Measurements from ENCODE around the gene MROH7.
"Not testable (repeated sequence)": the region's sequence is repeated elsewhere in the genome, so short reads cannot be mapped to it uniquely, and the experiment has no call there.

The MROH7 gene

GRCh38 chr1:54610601-54611580 lies 30.7 kb upstream of the MROH7 start:
- DNase-seq = no peak

GRCh38 chr1:54611621-54612020 lies 30.0 kb upstream of the MROH7 start:
- no peak for DNase-seq

GRCh38 chr1:54614024-54614423 lies 27.6 kb upstream of the MROH7 start:
- DNase-seq = no peak

GRCh38 chr1:54614563-54614962 lies 27.0 kb upstream of the MROH7 start:
- DNase-seq = no peak

- no peak for DNase-seq
These were observed 25.9 kb upstream of the MROH7 start for GRCh38 chr1:54615531-54616279.

- no peak for DNase-seq
These were observed 21.8 kb upstream of the MROH7 start for GRCh38 chr1:54619749-54620148.

- no peak for DNase-seq
These were observed 18.2 kb upstream of the MROH7 start, which contains the start of gene FAM151A for GRCh38 chr1:54623216-54624007. Gene FAM151A, minus strand, starts transcription at chr1:54623525. Its CDS starts 130 bp downstream, at chr1:54623395.

- DNase-seq = no peak
These were observed 16.8 kb upstream of the MROH7 start for GRCh38 chr1:54624466-54625464.

- DNase-seq = no peak
These were observed 14.4 kb upstream of the MROH7 start for GRCh38 chr1:54627196-54627595.

- not testable (repeated sequence) for DNase-seq
These were observed 5.8 kb upstream of the MROH7 start for GRCh38 chr1:54635804-54636203.

GRCh38 chr1:54636461-54637446 lies 4.8 kb upstream of the MROH7 start:
- DNase-seq = not testable (repeated sequence)

- DNase-seq = no peak
These were observed 1.2 kb upstream of the MROH7 start for GRCh38 chr1:54640361-54640760.

- no peak for DNase-seq
These were observed 2.1 kb downstream of the MROH7 start for GRCh38 chr1:54643736-54644135.

- DNase-seq = peak; percentile 45
These were observed 4.5 kb downstream of the MROH7 start for GRCh38 chr1:54645806-54646676.

- no peak for DNase-seq
These were observed 7.7 kb downstream of the MROH7 start for GRCh38 chr1:54649130-54649898.

- DNase-seq = no peak
These were observed 8.3 kb downstream of the MROH7 start for GRCh38 chr1:54649921-54650320.

- no peak for DNase-seq
These were observed 8.8 kb downstream of the MROH7 start for GRCh38 chr1:54650417-54650816.

GRCh38 chr1:54651608-54652007 lies 10.0 kb downstream of the MROH7 start:
- DNase-seq = no peak
